ENCODE measurements around the gene HSDL1. TPM values are rescaled to one million over a fixed set of nuclear protein-coding genes. Genes with fewer than 3 reads are reported as not detected.
A peak's percentile ranks its signal among the peaks of the same experiment; 100 is the strongest.

HSDL1 gene
- total RNA-seq, 1 experiment from 2014 or later = 13.3 TPM

- Histone ChIP-seq H3K79me2 (ENCODE audit: low read length) (no peaks in the 10 kb centered on the region), H3K4me3 (ENCODE audit: low read length) (no peak overlapping the region), H3K36me3 (ENCODE audit: low read depth, low read length) (no peaks in the 10 kb centered on the region), H3K9me3 (ENCODE audit: low read length) (no peaks in the 10 kb centered on the region), H3F3A (ENCODE audit: low read length, unreplicated experiment) (no peaks in the 10 kb centered on the region), H3K4me2 (ENCODE audit: low read length) (no peak overlapping the region), H2AFZ (ENCODE audit: low read length) (no peak overlapping the region), H3K9ac (ENCODE audit: low read length) (no peak overlapping the region), H3K9me2 (replicated peaks; ENCODE audit: low read length) (no peaks in the 10 kb centered on the region), H4K20me1 (ENCODE audit: low read length) (no peaks in the 10 kb centered on the region), H3K27ac (ENCODE audit: low read length) (no peak overlapping the region), H3K27me3 (ENCODE audit: low read length) (no peaks in the 10 kb centered on the region), H3K4me1 (ENCODE audit: insufficient read depth, low read length) (no peaks in the 10 kb centered on the region)
- TF ChIP-seq EZH2 (IDR thresholded peaks at IDR 0.05; ENCODE audit: low read length, unreplicated experiment) (no peak), EZH2phosphoT487 (IDR thresholded peaks at IDR 0.05; ENCODE audit: borderline replicate concordance, low read length) (no peak), CTCF (conservative IDR thresholded peaks at IDR 0.05; ENCODE audit: low read depth, low read length) (no peak)
- DNase-seq = no peak
- ChIA-PET POLR2A (ENCODE audit: unreplicated experiment) (no interaction called here), CTCF (no interaction called here)
- ATAC-seq = no peak
- intact Hi-C loops (cut with micrococcal nuclease) = no loop called here
- no TSS peak for BruUV-seq (replicated peaks)
These were observed 8.8 kb upstream of the HSDL1 start for GRCh38 chr16:84153660-84154214.

GRCh38 chr16:84150926-84151325 lies 5.9 kb upstream of the HSDL1 start:
- no peaks in the 10 kb centered on the region for H3K9me2 ChIP-seq (replicated peaks; ENCODE audit: low read length)
- no peak for ATAC-seq
- no peak overlapping the region for H3K27ac ChIP-seq (ENCODE audit: low read length)
- no peaks in the 10 kb centered on the region for H3K36me3 ChIP-seq (ENCODE audit: low read depth, low read length)
- H3K79me2 ChIP-seq (ENCODE audit: low read length) = no peaks in the 10 kb centered on the region
- H3K9me3 ChIP-seq (ENCODE audit: low read length) = no peaks in the 10 kb centered on the region
- CTCF ChIA-PET = no interaction called here
- H3K27me3 ChIP-seq (ENCODE audit: low read length) = no peaks in the 10 kb centered on the region
- intact Hi-C loops (cut with micrococcal nuclease) = no loop called here
- TF ChIP-seq CTCF (conservative IDR thresholded peaks at IDR 0.05; ENCODE audit: low read depth, low read length) = no peak
- no peak for TF ChIP-seq EZH2phosphoT487 (IDR thresholded peaks at IDR 0.05; ENCODE audit: borderline replicate concordance, low read length)
- TF ChIP-seq EZH2 (IDR thresholded peaks at IDR 0.05; ENCODE audit: low read length, unreplicated experiment) = no peak
- BruUV-seq (replicated peaks) = no TSS peak
- H2AFZ ChIP-seq (ENCODE audit: low read length) = no peak overlapping the region
- H3F3A ChIP-seq (ENCODE audit: low read length, unreplicated experiment) = no peaks in the 10 kb centered on the region
- H3K4me3 ChIP-seq (ENCODE audit: low read length) = no peak overlapping the region
- H4K20me1 ChIP-seq (ENCODE audit: low read length) = no peaks in the 10 kb centered on the region
- DNase-seq = no peak
- H3K4me2 ChIP-seq (ENCODE audit: low read length) = no peak overlapping the region
- POLR2A ChIA-PET (ENCODE audit: unreplicated experiment) = no interaction called here
- no peak overlapping the region for H3K9ac ChIP-seq (ENCODE audit: low read length)
- no peaks in the 10 kb centered on the region for H3K4me1 ChIP-seq (ENCODE audit: insufficient read depth, low read length)

- DNase-seq = peak; percentile 6
- TF ChIP-seq EZH2phosphoT487 (IDR thresholded peaks at IDR 0.05; ENCODE audit: borderline replicate concordance, low read length) (no peak), EZH2 (IDR thresholded peaks at IDR 0.05; ENCODE audit: low read length, unreplicated experiment) (no peak), CTCF (conservative IDR thresholded peaks at IDR 0.05; ENCODE audit: low read depth, low read length) (peak; percentile 36)
- no peaks in the 10 kb centered on the region for H3K27me3 ChIP-seq (ENCODE audit: low read length)
- H3K79me2 ChIP-seq (ENCODE audit: low read length) = peaks cover 19% of the 10 kb centered on the region
- BruUV-seq (replicated peaks) = TSS peak; percentile 46
- no peak overlapping the region for H3K27ac ChIP-seq (ENCODE audit: low read length)
- H3K4me3 ChIP-seq (ENCODE audit: low read length) = peak overlapping the region; percentile 97
- peak; percentile 48 for ATAC-seq
- ChIA-PET POLR2A (ENCODE audit: unreplicated experiment) (no interaction called here), CTCF (no interaction called here)
- H3K36me3 ChIP-seq (ENCODE audit: low read depth, low read length) = no peaks in the 10 kb centered on the region
- peak overlapping the region; percentile 91 for H2AFZ ChIP-seq (ENCODE audit: low read length)
- intact Hi-C loops (cut with micrococcal nuclease) = no loop called here
- no peaks in the 10 kb centered on the region for H3K9me2 ChIP-seq (replicated peaks; ENCODE audit: low read length)
- H3K9me3 ChIP-seq (ENCODE audit: low read length) = no peaks in the 10 kb centered on the region
- H3F3A ChIP-seq (ENCODE audit: low read length, unreplicated experiment) = no peaks in the 10 kb centered on the region
- no peaks in the 10 kb centered on the region for H3K4me1 ChIP-seq (ENCODE audit: insufficient read depth, low read length)
- H3K9ac ChIP-seq (ENCODE audit: low read length) = peak overlapping the region; percentile 77
- peak overlapping the region; percentile 86 for H3K4me2 ChIP-seq (ENCODE audit: low read length)
- no peaks in the 10 kb centered on the region for H4K20me1 ChIP-seq (ENCODE audit: low read length)
These were observed 643 bp downstream of the HSDL1 start for GRCh38 chr16:84144209-84144858.

Measured in PC-3 (cell line).